Endothelial cell of umbilical vein (primary cell): ENCODE data around the gene BICRA. TPM values are rescaled to one million over a fixed set of nuclear protein-coding genes. Genes with fewer than 3 reads are reported as not detected.
"Not testable (repeated sequence)": the region's sequence is repeated elsewhere in the genome, so short reads cannot be mapped to it uniquely, and the experiment has no call there.

Experiments
- BruUV-seq: library from RNA; stranded (reverse); fragments of 400-500 nt; replicated peaks from 2 replicates; lab custom pipeline; 2021; lab: Mats Ljungman, UMichigan
- CTCF ChIA-PET: fragments of 300-600, 350-600 bp; sonication (Branson Sonifier 250); formaldehyde crosslinking; loops from one replicate; lab custom pipeline; 2021; ENCODE audit warnings: antibody characterized with exemption, inconsistent platforms; lab: Charles Lee
- POLR2A ChIA-PET: fragments of 300-600, 350-600 bp; sonication (Branson Sonifier 250); formaldehyde crosslinking; loops from one replicate; lab custom pipeline; 2021; ENCODE audit warnings: antibody characterized with exemption, inconsistent platforms; lab: Charles Lee
- DNase-seq: peaks from one replicate; pipeline ENCODE4 v3.0.0-alpha.2; 2011; ENCODE audit warnings: low read depth, low spot score
- FAIRE-seq: peaks from 2 replicates; lab custom pipeline; 2011; peaks lifted over from hg19 to GRCh38; lab: Jason Lieb, UNC
- H2AFZ ChIP-seq: 2 replicates; pipeline ENCODE4 v1.6.0; 2012; ENCODE audit warnings: low read depth, low read length, control low read depth, inconsistent platforms
- H3K27ac ChIP-seq: 2 replicates; pipeline ENCODE4 v1.5.1; 2011; ENCODE audit warnings: low read depth, mild to moderate bottlenecking, control low read depth, low read length, moderate library complexity; ENCODE audit not compliant: insufficient read depth
- H3K27me3 ChIP-seq, 2 experiments: 2 replicates each; pipeline versions ENCODE4 v1.6.0 to v1.6.1; 2011; ENCODE audit warnings: low read length in 2 of 2, mixed read lengths in 1 of 2; ENCODE audit not compliant: control insufficient read depth in 2 of 2, insufficient read depth in 2 of 2
- H3K36me3 ChIP-seq, 2 experiments: 2 replicates in 1 of 2; 3 replicates in 1 of 2; pipeline ENCODE4 v1.5.1; 2011; ENCODE audit warnings: low read length in 2 of 2, mild to moderate bottlenecking in 1 of 2, moderate library complexity in 1 of 2; ENCODE audit not compliant: control insufficient read depth in 2 of 2, insufficient read depth in 2 of 2; ENCODE audit errors: extremely low read depth in 1 of 2
- H3K4me1 ChIP-seq: 3 replicates; pipeline ENCODE4 v1.5.1; 2011; ENCODE audit warnings: mild to moderate bottlenecking, low read length; ENCODE audit not compliant: control insufficient read depth, insufficient read depth; ENCODE audit errors: extremely low read depth
- H3K4me2 ChIP-seq: 2 replicates; pipeline ENCODE4 v1.6.1; 2011; ENCODE audit warnings: low read length, control low read depth, mixed read lengths; ENCODE audit not compliant: insufficient read depth
- H3K4me3 ChIP-seq, 3 experiments: fragments of 200-600 bp in 1 of 3; sonication (generic), shearing (Covaris generic) in 1 of 3; replicated peaks in 1 of 3; 2 replicates each; pipeline ENCODE4 v1.5.1; 2011 to 2016; ENCODE audit warnings: control low read depth in 3 of 3, low read length in 3 of 3, mild to moderate bottlenecking in 2 of 3, inconsistent platforms in 1 of 3, low read depth in 1 of 3, moderate library complexity in 1 of 3; ENCODE audit not compliant: insufficient read depth in 1 of 3
- H3K79me2 ChIP-seq: 2 replicates; pipeline ENCODE4 v1.6.0; 2012; ENCODE audit warnings: low read length, inconsistent platforms; ENCODE audit not compliant: control insufficient read depth, insufficient read depth
- H3K9ac ChIP-seq: replicated peaks from 2 replicates; pipeline ENCODE3; 2011; ENCODE audit warnings: low read length, control low read depth; ENCODE audit not compliant: insufficient read depth; ENCODE audit errors: extremely low read depth
- H3K9me1 ChIP-seq: replicated peaks from 3 replicates; pipeline ENCODE4 v1.6.0; 2011; ENCODE audit warnings: mild to moderate bottlenecking, low read length; ENCODE audit not compliant: control insufficient read depth, insufficient read depth; ENCODE audit errors: extremely low read depth
- H3K9me3 ChIP-seq: replicated peaks from 2 replicates; pipeline ENCODE4 v1.5.1; 2012; ENCODE audit warnings: low read length, inconsistent platforms; ENCODE audit not compliant: control insufficient read depth, insufficient read depth
- H4K20me1 ChIP-seq: replicated peaks from 2 replicates; pipeline ENCODE3; 2011; ENCODE audit warnings: mild to moderate bottlenecking, low read length; ENCODE audit not compliant: control insufficient read depth, insufficient read depth; ENCODE audit errors: extremely low read depth
- EZH2 ChIP-seq: IDR thresholded peaks from 2 replicates; pipeline ENCODE4 v1.6.1; 2012; ENCODE audit warnings: borderline replicate concordance, low read depth, mild to moderate bottlenecking, moderate library complexity, low read length, inconsistent platforms; ENCODE audit not compliant: severe bottlenecking
- FOS ChIP-seq: IDR thresholded peaks from 2 replicates; pipeline ENCODE4 v1.6.1; 2011; ENCODE audit warnings: mild to moderate bottlenecking, low read length, moderate library complexity, borderline replicate concordance; ENCODE audit not compliant: insufficient read depth
- GATA2 ChIP-seq: IDR thresholded peaks from 2 replicates; pipeline ENCODE4 v1.7.0; 2011; ENCODE audit warnings: low read depth, mild to moderate bottlenecking, moderate library complexity, mixed read lengths, low read length; ENCODE audit not compliant: insufficient read length, insufficient read depth
- JUN ChIP-seq: IDR thresholded peaks from 2 replicates; pipeline ENCODE4 v1.6.1; 2011; ENCODE audit warnings: borderline replicate concordance, low read depth; ENCODE audit not compliant: insufficient read length, insufficient read depth
- MAX ChIP-seq: IDR thresholded peaks from 2 replicates; pipeline ENCODE4 v1.6.1; 2011; ENCODE audit not compliant: insufficient read depth, insufficient read length
- MYC ChIP-seq: IDR thresholded peaks from one replicate; pipeline ENCODE4 v1.6.1; 2011; ENCODE audit warnings: mild to moderate bottlenecking, low read depth, low read length
- POLR2A ChIP-seq: IDR thresholded peaks from 2 replicates; pipeline ENCODE4 v1.6.1; 2012; ENCODE audit warnings: low read depth, mild to moderate bottlenecking, control low read depth, low read length
- POLR2AphosphoS5 ChIP-seq: IDR thresholded peaks from 2 replicates; pipeline ENCODE4 v1.6.1; 2012; ENCODE audit warnings: low read depth, mild to moderate bottlenecking, control low read depth, low read length, moderate library complexity; ENCODE audit not compliant: insufficient read depth
- dilution Hi-C: fragments of 300-500 bp; cut with MboI; formaldehyde crosslinking; loops from one replicate; pipeline ENCODE4 v1.15.0; 2019; ENCODE audit warnings: low sequenced_read_pairs; ENCODE audit not compliant: extremely low pct_ligation_motif_present
- intact Hi-C: fragments of 100-400 bp; cut with micrococcal nuclease; formaldehyde crosslinking; loops from one replicate; pipeline ENCODE4 v1.10.0; 2022
- polyA plus RNA-seq, 4 experiments: library from polyadenylated mRNA; depleted of rRNA in 3 of 4; stranded (reverse) in 3 of 4; unstranded in 1 of 4; fragments of >200 nt; gene quantifications; 2 replicates each; pipeline versions ENCODE4 v1.2.1 to v1.2.3, GENCODE V29; 2011 to 2012; ENCODE audit warnings: missing spikeins in 1 of 4
- total RNA-seq: library from RNA; stranded (reverse); gene quantifications from 2 replicates; pipeline ENCODE4 v1.2.3, GENCODE V29; 2021
- TF ChIP-seq, protein P1 (sequence below), 2 donors: IDR thresholded peaks; 1 replicate in 1 of 2; 2 replicates in 1 of 2; pipeline ENCODE4 v1.5.1; 2011; ENCODE audit warnings: low read length in 2 of 2, mild to moderate bottlenecking in 2 of 2, moderate library complexity in 2 of 2, control low read depth in 1 of 2, inconsistent platforms in 1 of 2, low read depth in 1 of 2; ENCODE audit not compliant: insufficient read depth in 1 of 2; ENCODE audit errors: extremely low read depth in 1 of 2

The BICRA gene
- total and polyA plus RNA-seq, 2 donors (not counting 3 experiments of a cell fraction or from before 2014, with no cell fraction given) = 3.8 to 20.5 TPM

- Histone ChIP-seq H3K4me1 (peaks cover 31% of the 10 kb centered on the region), H3K9ac (peak overlapping the region; percentile 67), H3K4me2 (peak overlapping the region; percentile 88), H3K4me3 (peak overlapping the region; percentile 46 to 74 (median 66)), H2AFZ (peak overlapping the region; percentile 17), H3K27ac (peak overlapping the region; percentile 67)
- DNase-seq, H3K9me3 ChIP-seq, FAIRE-seq, dilution Hi-C loops, H4K20me1 ChIP-seq, H3K36me3 ChIP-seq, H3K79me2 ChIP-seq, H3K9me1 ChIP-seq, H3K27me3 ChIP-seq: not testable (repeated sequence)
- BruUV-seq = TSS peak; percentile 69
- intact Hi-C loops = loop anchor here (1.0 to 2.0 kb wide), 3 partner anchors 9 to 84 kb away; partner anchors contain the start of gene NAPA
- peak; percentile 78 for TF ChIP-seq GATA2
- CTCF ChIA-PET = interaction anchor here (1.1 to 3.8 kb wide), 8 partner anchors 11 to 163 kb away, joined by 3 to 20 read pairs (median 4); partner anchors contain the start of genes EHD2 and NAPA
- POLR2A ChIA-PET = interaction anchor here (0.6 to 1.8 kb wide), 11 partner anchors 8 to 1866 kb away, joined by 3 to 9 read pairs (median 5); partner anchors contain the start of gene NAPA
Observed at GRCh38 chr19:47599671-47600245, 9.2 kb upstream of the BICRA start.

DNA sequence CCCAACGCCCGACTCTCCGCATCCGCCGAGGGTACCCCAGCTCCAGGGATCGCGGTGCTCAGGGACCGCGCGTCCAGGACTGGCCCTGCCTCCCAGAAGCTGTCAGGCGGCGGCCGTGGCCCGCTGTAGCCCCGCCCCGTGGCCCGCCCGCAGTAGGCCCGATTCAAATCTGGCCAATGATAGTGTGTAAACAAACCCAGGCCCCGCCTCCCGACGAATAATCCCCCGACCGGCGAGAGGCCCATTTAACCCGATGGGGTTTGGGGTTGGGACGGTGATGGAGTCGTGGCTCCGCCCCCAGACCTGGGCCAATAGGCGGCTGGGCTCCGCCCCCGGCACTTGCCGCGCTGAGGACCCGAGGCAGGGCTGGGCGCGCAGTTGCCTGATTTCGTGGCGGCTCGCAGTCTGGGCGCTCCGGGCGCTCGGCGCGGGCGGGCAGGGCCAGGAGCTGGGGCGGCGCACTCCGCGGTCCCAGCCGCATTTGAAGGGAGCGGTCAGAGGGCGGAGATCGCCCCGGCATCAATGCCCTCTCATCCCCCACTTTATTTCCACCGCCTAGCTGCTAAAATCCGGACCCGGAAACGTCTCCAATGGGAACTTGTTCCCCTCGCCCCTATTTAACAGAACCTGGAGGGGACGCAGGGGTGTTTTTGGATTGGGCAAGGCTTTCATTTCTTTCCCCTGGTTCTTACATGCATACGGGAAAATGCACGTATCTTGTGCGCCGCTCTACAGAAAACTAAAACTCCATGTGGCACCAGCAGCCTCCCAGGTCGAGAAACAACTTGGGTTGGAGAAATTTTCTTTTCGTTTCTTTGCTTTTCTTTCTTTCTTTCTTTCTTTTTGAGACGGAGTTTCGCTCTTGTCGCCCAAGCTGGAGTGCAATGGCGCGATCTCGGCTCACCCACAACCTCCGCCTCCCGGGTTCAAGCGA, 8.4 kb upstream of the BICRA start:
- TSS peak; percentile 58 for BruUV-seq
- TF ChIP-seq POLR2A (peak; percentile 92), JUN (no peak), FOS (no peak), POLR2AphosphoS5 (peak; percentile 97), EZH2 (no peak), MYC (no peak), MAX (no peak), GATA2 (no peak)
- TF ChIP-seq, protein P1, sequence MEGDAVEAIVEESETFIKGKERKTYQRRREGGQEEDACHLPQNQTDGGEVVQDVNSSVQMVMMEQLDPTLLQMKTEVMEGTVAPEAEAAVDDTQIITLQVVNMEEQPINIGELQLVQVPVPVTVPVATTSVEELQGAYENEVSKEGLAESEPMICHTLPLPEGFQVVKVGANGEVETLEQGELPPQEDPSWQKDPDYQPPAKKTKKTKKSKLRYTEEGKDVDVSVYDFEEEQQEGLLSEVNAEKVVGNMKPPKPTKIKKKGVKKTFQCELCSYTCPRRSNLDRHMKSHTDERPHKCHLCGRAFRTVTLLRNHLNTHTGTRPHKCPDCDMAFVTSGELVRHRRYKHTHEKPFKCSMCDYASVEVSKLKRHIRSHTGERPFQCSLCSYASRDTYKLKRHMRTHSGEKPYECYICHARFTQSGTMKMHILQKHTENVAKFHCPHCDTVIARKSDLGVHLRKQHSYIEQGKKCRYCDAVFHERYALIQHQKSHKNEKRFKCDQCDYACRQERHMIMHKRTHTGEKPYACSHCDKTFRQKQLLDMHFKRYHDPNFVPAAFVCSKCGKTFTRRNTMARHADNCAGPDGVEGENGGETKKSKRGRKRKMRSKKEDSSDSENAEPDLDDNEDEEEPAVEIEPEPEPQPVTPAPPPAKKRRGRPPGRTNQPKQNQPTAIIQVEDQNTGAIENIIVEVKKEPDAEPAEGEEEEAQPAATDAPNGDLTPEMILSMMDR (IDR thresholded peaks at IDR 0.05; ENCODE audit: extremely low read depth in 1 of 2, insufficient read depth in 1 of 2, low read depth in 1 of 2, low read length in 2 of 2) = no peak
- H2AFZ ChIP-seq = peak overlapping the region; percentile 21
- peak; percentile 97 for FAIRE-seq
- H3K4me2 ChIP-seq = peak overlapping the region; percentile 88
- H3K4me1 ChIP-seq = peaks cover 29% of the 10 kb centered on the region
- no peaks in the 10 kb centered on the region for H4K20me1 ChIP-seq
- H3K9me1 ChIP-seq = no peaks in the 10 kb centered on the region
- dilution Hi-C loops (no loop called here), intact Hi-C loops (loop anchor here (1.0 kb wide), 1 partner anchor 8 kb away; no protein-coding TSS in a partner anchor)
- no peaks in the 10 kb centered on the region for H3K79me2 ChIP-seq
- H3K36me3 ChIP-seq = no peaks in the 10 kb centered on the region
- peak overlapping the region; percentile 74 for H3K9ac ChIP-seq
- H3K9me3 ChIP-seq = no peaks in the 10 kb centered on the region
- CTCF ChIA-PET = interaction anchor here (1.1 to 3.8 kb wide), 6 partner anchors 10 to 164 kb away, joined by 3 to 20 read pairs (median 5); partner anchors contain the start of gene NAPA
- peak; percentile 99 for DNase-seq
- POLR2A ChIA-PET = interaction anchor here (0.6 to 1.8 kb wide), 8 partner anchors 9 to 1276 kb away, joined by 3 to 7 read pairs (median 4); partner anchors contain the start of gene NAPA
- H3K27me3 ChIP-seq = no peaks in the 10 kb centered on the region
- H3K27ac ChIP-seq = peak overlapping the region; percentile 67
- peak overlapping the region; percentile 53 to 74 (median 66) for H3K4me3 ChIP-seq
